SKM-1 (cell line): ENCODE data around the gene UGT1A6.
"Not testable (repeated sequence)": the region's sequence is repeated elsewhere in the genome, so short reads cannot be mapped to it uniquely, and the experiment has no call there.

Experiments used
- DNase-seq: peaks from one replicate; lab custom pipeline; 2025; ENCODE audit not compliant: unreplicated experiment; lab: John Stamatoyannopoulos, UW

UGT1A6 gene

DNA sequence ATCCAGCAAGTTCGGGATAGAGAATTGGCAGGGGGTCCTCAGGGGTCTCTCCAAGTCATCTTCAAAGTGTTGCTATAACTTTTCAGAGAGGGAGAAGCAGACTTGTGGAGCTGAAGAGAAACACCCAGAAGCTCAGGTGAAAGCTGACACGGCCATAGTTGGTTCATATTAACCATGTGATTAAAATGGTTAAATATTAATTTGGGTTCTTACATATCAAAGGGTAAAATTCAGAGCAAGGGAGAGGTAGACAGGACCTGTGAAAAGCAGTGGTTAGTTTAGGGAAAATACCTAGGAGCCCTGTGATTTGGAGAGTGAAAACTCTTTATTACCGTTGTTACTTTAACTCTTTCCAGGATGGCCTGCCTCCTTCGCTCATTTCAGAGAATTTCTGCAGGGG is at the start of gene UGT1A6:
UGT1A6 (plus strand) TSS at position 243 of the 400 bp plus-strand sequence; CDS start at position 358, 115 bp downstream.
- DNase-seq = no peak

DNA sequence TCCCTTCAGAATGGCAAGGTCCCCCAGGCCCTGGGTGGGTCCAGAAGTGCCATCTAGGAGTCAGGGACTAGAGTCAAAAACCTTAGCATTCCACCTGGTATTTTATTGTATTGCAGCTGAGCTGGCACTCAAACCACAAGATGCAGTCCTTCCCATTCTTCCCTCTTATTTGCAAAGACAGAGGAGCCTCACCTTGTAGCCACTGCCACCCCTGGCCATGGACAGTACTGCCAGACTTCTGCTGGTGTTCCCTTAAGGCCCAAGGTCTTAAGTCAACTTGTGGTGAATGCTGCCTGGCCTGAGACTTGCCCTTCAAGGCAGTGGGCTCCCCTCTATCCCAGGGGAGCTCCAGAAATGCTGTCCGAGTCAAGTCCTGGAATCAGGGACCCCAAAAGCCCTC is 49.6 kb upstream of the UGT1A6 start:
- no peak for DNase-seq

- DNase-seq = not testable (repeated sequence)
Observed at GRCh38 chr2:233646033-233646432, 46.7 kb upstream of the UGT1A6 start.

DNA sequence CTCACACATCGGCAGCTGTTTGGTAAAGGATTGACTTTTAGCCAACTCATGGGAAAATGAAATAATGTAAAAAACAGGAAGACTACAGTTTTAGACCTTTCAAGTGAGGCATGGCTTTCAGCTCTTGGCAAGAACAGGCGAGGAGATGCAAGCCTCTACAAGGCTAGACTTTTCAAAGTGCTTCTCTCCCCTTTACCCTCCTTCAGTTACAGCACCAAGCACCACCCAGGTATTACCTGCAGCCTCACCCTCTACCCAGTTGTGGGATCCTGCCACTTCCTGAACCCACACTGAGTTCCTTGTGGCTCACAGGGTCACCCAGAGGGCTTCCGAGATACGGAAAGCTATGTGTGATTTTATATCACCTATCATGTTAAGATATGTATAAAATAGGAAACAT is 41.7 kb upstream of the UGT1A6 start:
- DNase-seq = no peak

- no peak for DNase-seq
Observed at GRCh38 chr2:233651430-233651829, 41.3 kb upstream of the UGT1A6 start.

DNA sequence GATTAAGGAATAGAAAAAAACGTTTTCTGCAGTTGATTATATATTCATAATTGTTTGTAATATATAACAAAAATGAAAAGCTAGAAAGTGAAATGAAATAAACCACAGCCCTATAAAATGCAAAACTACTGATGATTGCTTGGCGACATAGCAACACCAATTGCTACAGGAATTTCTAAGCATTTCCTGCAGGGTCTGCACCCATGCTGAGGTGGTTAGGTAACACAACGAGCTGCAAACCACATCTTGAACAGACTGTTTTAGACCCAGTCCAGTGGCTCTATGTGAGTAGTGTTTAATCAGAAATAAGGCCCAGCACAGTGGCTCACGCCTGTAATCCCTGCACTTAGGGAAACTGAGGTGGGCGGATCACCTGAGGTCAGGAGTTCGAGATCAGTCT is 38.2 kb upstream of the UGT1A6 start:
- no peak for DNase-seq

DNA sequence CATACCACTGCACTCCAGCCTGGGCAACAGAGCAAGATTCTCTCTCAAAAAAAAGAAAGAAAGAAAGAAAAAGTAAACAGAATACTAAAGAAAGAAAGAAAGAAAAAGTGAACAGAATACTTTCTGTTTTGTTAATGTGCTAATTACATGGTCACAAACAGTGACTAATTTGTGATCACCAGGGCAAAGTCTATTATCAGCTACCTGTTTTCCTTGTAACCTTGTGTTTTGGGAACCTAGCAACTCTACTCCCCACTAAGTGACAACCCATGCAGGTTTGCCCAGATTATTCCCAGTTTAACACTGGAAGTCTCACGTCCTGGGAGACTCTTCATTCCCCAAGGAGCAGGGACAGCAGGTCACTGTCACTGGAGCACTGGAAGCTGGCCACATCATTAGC is 37.6 kb upstream of the UGT1A6 start:
- DNase-seq = no peak

DNA sequence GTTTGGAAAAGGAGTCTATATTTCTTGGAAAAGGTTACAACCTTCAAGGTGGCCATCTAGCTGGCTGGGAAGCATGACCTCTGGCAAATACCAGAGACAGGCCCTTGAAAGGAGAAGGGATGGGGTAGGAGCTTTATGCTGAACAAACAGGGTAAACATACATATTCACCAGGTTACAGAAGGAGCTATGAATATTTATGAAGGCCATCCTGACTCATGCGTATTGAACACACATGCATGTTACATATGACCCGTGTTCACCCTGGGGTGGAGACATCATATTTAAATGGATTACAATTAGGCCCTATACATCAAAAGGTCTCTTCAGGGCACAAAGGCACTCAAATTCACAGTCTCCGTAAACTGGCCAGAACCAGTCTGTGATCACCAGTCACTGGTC is 36.7 kb upstream of the UGT1A6 start:
- DNase-seq = not testable (repeated sequence)

GRCh38 chr2:233656443-233656842 is 36.2 kb upstream of the UGT1A6 start:
- DNase-seq = no peak

DNA sequence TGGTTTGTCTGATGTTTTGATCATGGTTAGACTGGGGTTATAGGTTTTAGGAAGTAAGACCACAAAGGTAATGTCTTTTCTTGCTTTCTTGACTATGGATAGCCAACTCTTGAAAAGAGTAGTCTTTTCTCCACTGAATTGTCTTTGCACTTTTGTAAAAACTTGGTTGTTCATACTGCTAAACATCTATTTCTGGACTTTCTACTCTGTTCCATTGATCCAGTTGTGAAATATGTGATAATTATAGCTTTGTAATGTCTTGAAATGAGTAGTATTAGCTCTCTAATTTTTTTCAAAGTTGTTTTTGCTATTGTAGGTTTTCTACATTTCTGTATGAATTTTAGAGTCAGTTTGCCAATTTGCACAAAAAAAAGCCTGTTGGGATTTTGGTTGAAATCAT is 34.1 kb upstream of the UGT1A6 start:
- no peak for DNase-seq

DNA sequence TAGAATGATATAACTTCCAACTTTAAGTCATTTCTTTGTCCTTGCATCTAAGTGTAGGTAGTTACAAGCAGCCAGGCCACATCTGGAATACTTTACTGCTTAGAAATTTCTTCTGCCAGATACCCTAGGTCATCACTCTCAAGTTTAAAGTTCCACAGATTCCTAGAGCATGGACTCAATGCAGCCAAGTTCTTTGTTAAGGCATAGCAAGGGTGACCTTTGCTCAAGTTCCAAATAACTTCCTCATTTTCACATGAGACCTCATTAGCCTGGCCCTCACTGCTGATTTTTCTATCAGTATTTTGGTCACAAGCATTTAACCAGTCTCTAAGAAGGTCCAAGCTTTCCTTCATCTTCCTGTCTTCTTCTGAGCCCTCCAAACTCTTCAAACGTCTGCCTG is 28.8 kb upstream of the UGT1A6 start:
- DNase-seq = no peak

DNA sequence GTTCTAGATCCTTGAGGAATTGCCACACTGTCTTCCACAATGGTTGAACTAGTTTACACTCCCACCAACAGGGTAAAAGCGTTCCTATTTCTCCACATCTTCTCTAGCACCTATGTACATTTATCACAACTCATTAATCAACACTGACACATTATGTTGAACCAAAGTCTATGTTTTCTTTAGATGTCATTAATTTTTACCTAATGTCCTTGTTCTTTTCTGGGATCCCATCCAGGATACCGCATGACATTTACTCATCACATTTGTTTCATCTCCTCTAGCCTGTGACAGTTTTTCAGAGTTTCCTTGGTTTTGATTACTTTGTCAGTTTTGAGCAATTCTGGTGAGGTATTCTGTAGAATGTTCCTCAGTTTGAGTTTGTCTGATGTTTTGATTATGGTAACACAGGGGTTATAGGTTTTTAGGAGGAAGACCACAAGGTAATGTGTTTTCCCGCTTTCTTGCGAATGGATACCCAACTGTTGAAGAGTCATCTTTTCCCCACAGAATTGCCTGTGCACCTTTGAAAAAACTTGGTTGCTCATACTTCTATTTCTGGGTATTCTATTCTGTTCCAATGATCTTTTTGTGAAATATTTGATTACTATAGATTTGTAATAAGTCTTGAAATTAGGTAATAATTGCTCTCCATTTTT is 24.0 kb upstream of the UGT1A6 start:
- DNase-seq = no peak

GRCh38 chr2:233671290-233672161 is 21.2 kb upstream of the UGT1A6 start, which contains the start of gene UGT1A9:
UGT1A9 (plus strand) TSS chr2:233671898; CDS start chr2:233671935, 37 bp downstream.
- no peak for DNase-seq

DNA sequence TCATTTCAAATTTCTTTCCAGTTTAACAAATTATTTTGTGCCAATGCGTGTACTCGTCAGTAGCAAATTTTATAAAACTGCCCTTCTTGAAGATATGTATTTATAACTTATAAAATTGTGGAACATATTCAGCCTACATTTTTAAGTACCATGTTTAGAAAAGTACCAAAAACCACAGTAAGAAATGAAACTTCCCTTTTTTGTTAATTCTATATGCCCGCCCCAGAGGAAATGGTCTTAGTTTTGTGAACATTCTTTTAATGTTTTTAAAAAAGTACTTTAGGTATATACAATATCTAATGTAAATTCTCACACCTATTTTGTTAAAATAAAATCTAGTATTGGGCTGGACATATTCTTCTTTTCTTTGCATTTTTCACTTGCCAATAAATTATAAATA is 19.8 kb upstream of the UGT1A6 start:
- DNase-seq = no peak

- no peak for DNase-seq
Observed at GRCh38 chr2:233673896-233674295, 18.8 kb upstream of the UGT1A6 start.

GRCh38 chr2:233674314-233674713 is 18.4 kb upstream of the UGT1A6 start:
- no peak for DNase-seq

GRCh38 chr2:233674995-233675394 is 17.7 kb upstream of the UGT1A6 start:
- DNase-seq = no peak

- no peak for DNase-seq
Observed at GRCh38 chr2:233676046-233676445, 16.6 kb upstream of the UGT1A6 start.

DNA sequence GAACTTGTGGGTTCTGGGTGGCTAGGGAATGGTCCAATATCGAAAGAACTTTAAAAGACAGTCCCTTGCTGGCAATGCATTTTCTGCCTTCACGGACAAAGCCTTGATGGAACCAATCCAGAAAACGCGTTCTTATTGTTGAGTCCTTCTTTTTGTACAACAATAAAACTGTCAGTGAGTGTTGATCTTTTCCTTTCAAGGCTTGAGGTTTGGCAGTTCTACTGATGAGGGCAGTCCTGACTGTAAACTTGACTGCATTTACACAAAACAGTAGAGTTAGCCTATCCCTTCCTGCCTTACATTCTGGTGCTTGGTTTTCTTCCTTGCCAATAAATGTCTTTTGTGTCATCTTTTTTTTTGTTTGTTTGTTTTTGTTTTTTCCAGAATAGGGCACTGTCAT is 13.5 kb upstream of the UGT1A6 start:
- no peak for DNase-seq

DNA sequence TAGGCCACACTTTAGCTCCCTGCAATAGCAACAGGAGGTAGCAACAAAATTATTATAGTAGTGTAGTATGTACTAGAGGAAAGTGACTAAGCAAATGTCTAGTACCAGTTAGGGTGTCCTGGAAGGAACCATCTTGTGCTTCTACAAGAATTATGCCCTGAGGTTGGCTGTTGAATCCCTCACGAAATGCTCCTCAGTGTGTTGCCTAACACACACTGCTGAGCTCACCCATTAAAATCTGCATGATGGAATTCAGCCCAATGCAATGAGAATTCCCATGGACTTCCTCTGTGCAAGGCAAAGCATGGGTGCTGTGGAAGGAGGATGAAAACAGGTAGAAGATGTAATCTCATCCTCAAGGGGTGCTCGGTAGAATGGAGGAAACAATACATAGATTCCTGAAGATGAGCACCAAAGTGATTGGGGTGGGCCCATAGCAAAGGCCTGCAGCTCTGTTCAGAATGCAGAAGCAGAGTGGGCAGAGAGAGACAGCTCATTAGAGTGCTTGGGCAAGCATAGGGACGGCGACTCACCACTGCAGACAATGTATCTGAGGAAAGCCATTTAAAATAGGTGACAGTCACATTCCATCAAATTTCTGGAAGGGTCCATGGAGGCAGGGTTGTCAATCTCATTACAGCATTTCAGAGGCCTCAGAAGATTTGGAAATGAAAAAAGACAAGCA is 12.2 kb upstream of the UGT1A6 start:
- no peak for DNase-seq

DNA sequence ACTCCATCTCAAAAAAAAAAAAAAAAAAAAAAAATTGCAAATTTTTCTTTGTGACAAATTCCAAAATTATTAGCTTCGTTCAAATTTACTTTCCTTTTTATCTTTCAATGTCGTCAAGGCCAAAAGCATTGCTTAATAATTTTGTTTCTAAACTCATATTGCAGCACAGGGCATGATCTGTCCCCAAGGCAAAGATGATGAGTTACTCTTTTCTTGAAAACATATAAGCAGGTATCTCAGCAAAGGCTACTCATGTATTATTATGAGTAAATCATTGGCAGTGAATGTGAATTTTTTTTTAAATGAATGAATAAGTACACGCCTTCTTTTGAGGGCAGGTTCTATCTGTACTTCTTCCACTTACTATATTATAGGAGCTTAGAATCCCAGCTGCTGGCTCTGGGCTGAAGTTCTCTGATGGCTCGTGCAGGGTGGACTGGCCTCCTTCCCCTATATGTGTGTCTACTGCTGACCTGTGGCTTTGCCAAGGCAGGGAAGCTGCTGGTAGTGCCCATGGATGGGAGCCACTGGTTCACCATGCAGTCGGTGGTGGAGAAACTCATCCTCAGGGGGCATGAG is 11.1 kb upstream of the UGT1A6 start, which contains the start of gene UGT1A7:
UGT1A7 (plus strand) TSS at position 381 of the 579 bp plus-strand sequence; CDS start at position 418, 37 bp downstream.
- no peak for DNase-seq
